ENCODE data around the gene OSBP2.

GRCh38 chr22:30732426-30732825, 37.8 kb downstream of the OSBP2 start:
- TF ChIP-seq, protein P1, sequence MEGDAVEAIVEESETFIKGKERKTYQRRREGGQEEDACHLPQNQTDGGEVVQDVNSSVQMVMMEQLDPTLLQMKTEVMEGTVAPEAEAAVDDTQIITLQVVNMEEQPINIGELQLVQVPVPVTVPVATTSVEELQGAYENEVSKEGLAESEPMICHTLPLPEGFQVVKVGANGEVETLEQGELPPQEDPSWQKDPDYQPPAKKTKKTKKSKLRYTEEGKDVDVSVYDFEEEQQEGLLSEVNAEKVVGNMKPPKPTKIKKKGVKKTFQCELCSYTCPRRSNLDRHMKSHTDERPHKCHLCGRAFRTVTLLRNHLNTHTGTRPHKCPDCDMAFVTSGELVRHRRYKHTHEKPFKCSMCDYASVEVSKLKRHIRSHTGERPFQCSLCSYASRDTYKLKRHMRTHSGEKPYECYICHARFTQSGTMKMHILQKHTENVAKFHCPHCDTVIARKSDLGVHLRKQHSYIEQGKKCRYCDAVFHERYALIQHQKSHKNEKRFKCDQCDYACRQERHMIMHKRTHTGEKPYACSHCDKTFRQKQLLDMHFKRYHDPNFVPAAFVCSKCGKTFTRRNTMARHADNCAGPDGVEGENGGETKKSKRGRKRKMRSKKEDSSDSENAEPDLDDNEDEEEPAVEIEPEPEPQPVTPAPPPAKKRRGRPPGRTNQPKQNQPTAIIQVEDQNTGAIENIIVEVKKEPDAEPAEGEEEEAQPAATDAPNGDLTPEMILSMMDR (IDR thresholded peaks at IDR 0.05), result no peak
- TF ChIP-seq POLR2A (IDR thresholded peaks at IDR 0.05), result no peak
